ENCODE results near the gene USHBP1.
A peak's percentile ranks its signal among the peaks of the same experiment; 100 is the strongest.

The USHBP1 gene

GRCh38 chr19:17243830-17244617 is 20.5 kb downstream of the USHBP1 start:
- DNase-seq (ENCODE audit: extremely low read depth, low read depth): no peak
- TF ChIP-seq CTCF (IDR thresholded peaks at IDR 0.05; ENCODE audit: low read depth, low read length, missing control alignments): no peak
- H3K4me3 ChIP-seq (replicated peaks; ENCODE audit: low read depth, low read length): peak overlapping the region; percentile 86

GRCh38 chr19:17243211-17243829 is 21.2 kb downstream of the USHBP1 start:
- no peak for DNase-seq (ENCODE audit: extremely low read depth, low read depth)
- H3K4me3 ChIP-seq (replicated peaks; ENCODE audit: low read depth, low read length): peak overlapping the region; percentile 86
- no peak for TF ChIP-seq CTCF (IDR thresholded peaks at IDR 0.05; ENCODE audit: low read depth, low read length, missing control alignments)

GRCh38 chr19:17242431-17243208 is 21.9 kb downstream of the USHBP1 start:
- no peak for DNase-seq (ENCODE audit: extremely low read depth, low read depth)
- TF ChIP-seq CTCF (IDR thresholded peaks at IDR 0.05; ENCODE audit: low read depth, low read length, missing control alignments): no peak
- peak overlapping the region; percentile 86 for H3K4me3 ChIP-seq (replicated peaks; ENCODE audit: low read depth, low read length)

- no peak for TF ChIP-seq CTCF (IDR thresholded peaks at IDR 0.05; ENCODE audit: low read depth, low read length, missing control alignments)
- no peak for DNase-seq (ENCODE audit: extremely low read depth, low read depth)
- no peak overlapping the region for H3K4me3 ChIP-seq (replicated peaks; ENCODE audit: low read depth, low read length)
Measured at GRCh38 chr19:17240826-17241399, 23.6 kb downstream of the USHBP1 start.

- no peak for DNase-seq (ENCODE audit: extremely low read depth, low read depth)
- no peak overlapping the region for H3K4me3 ChIP-seq (replicated peaks; ENCODE audit: low read depth, low read length)
Measured at GRCh38 chr19:17240062-17240752, 24.3 kb downstream of the USHBP1 start.

More at GRCh38 chr19:17240062-17240752, 24.3 kb downstream of the USHBP1 start:
- TF ChIP-seq CTCF (IDR thresholded peaks at IDR 0.05; ENCODE audit: low read depth, low read length, missing control alignments): no peak
